HepG2 (cell line): ENCODE results near the gene E2F1. TPM values are rescaled to one million over a fixed set of nuclear protein-coding genes. Genes with fewer than 3 reads are reported as not detected.

ENCODE experiments used
- ATAC-seq: fragments of 200-7000 bp; cut with Tn5 transposase; 3 replicates; pipeline ENCODE4 v1.9.1; 2020; ENCODE audit warnings: mild to moderate bottlenecking, moderate library complexity
- BruUV-seq: library from RNA; stranded (reverse); fragments of 400-500 nt; replicated peaks from 2 replicates; lab custom pipeline; 2021; lab: Mats Ljungman, UMichigan
- CTCF ChIA-PET: fragments of 300-600 bp; formaldehyde crosslinking; extraction: SDS; loops from one replicate; lab custom pipeline; 2021; ENCODE audit warnings: low total read pairs, inconsistent platforms, low intra/inter-chr PET ratio; lab: Yijun Ruan, JAX
- POLR2A ChIA-PET: fragments of 350-600 bp; sonication (Branson Sonifier 250); formaldehyde crosslinking; loops from one replicate; lab custom pipeline; 2020; ENCODE audit warnings: antibody characterized with exemption, inconsistent platforms; lab: Yijun Ruan, JAX
- DNase-seq: peaks from one replicate; pipeline ENCODE4 v3.0.0-alpha.2; 2015; ENCODE audit warnings: low spot score
- FAIRE-seq: peaks from 3 replicates; lab custom pipeline; 2011; peaks lifted over from hg19 to GRCh38; lab: Jason Lieb, UNC
- H2AFZ ChIP-seq: one replicate; pipeline ENCODE4 v1.6.1; 2011; ENCODE audit warnings: low read length, inconsistent platforms
- H3K27ac ChIP-seq: fragments of 300-600 bp; 3 replicates; pipeline ENCODE4 v1.8.0; 2011; ENCODE audit warnings: mixed run types, mild to moderate bottlenecking, mixed read lengths, low read length, inconsistent platforms; ENCODE audit not compliant: insufficient read depth; ENCODE audit errors: extremely low read length
- H3K27me3 ChIP-seq, 2 experiments: fragments of 200-600 bp in 1 of 2; 2 replicates in 1 of 2; 3 replicates in 1 of 2; pipeline versions ENCODE4 v1.6.0 to v1.8.0; 2011; ENCODE audit warnings: low read length in 2 of 2, mild to moderate bottlenecking in 2 of 2, moderate library complexity in 2 of 2, inconsistent platforms in 1 of 2; ENCODE audit not compliant: insufficient read depth in 2 of 2, control insufficient read depth in 1 of 2
- H3K36me3 ChIP-seq, 2 experiments: fragments of 200-600 bp in 1 of 2; replicated peaks in 1 of 2; 2 replicates in 1 of 2; 3 replicates in 1 of 2; pipeline versions ENCODE4 v1.5.1 to v1.8.0; 2011; ENCODE audit warnings: low read length in 2 of 2, inconsistent platforms in 1 of 2; ENCODE audit not compliant: insufficient read depth in 2 of 2, control insufficient read depth in 1 of 2
- H3K4me1 ChIP-seq: 2 replicates; pipeline ENCODE4 v1.5.1; 2012; ENCODE audit warnings: low read length, inconsistent platforms; ENCODE audit not compliant: insufficient read depth
- H3K4me2 ChIP-seq: 2 replicates; pipeline ENCODE4 v1.6.0; 2011; ENCODE audit warnings: low read depth, low read length, inconsistent platforms
- H3K4me3 ChIP-seq, 3 experiments: fragments of 200-600 bp in 1 of 3; sonication (generic), shearing (Covaris generic) in 1 of 3; replicated peaks in 1 of 3; 2 replicates each; pipeline ENCODE4 v1.5.1; 2011 to 2016; ENCODE audit warnings: low read length in 3 of 3, inconsistent platforms in 2 of 3, low read depth in 2 of 3, mild to moderate bottlenecking in 2 of 3, control low read depth in 1 of 3, mixed read lengths in 1 of 3; ENCODE audit not compliant: insufficient read depth in 1 of 3
- H3K79me2 ChIP-seq: one replicate; pipeline ENCODE4 v1.6.1; 2011; ENCODE audit warnings: low read length, inconsistent platforms; ENCODE audit not compliant: insufficient read depth
- H3K9ac ChIP-seq: 2 replicates; pipeline ENCODE4 v1.6.0; 2011; ENCODE audit warnings: mild to moderate bottlenecking, low read depth, low read length, inconsistent platforms; ENCODE audit not compliant: insufficient read depth
- H3K9me3 ChIP-seq: 2 replicates; pipeline ENCODE4 v1.5.1; 2012; ENCODE audit warnings: mild to moderate bottlenecking, low read length
- H4K20me1 ChIP-seq: 2 replicates; pipeline ENCODE4 v1.6.0; 2011; ENCODE audit warnings: inconsistent platforms, mild to moderate bottlenecking, low read length, moderate library complexity; ENCODE audit not compliant: insufficient read depth
- ARHGAP35 ChIP-seq: sonication (generic); formaldehyde crosslinking; IDR thresholded peaks from 2 replicates; pipeline ENCODE4 v1.9.0; 2022; ENCODE audit warnings: mild to moderate bottlenecking, inconsistent platforms, moderate library complexity, missing genetic modification reagents, borderline replicate concordance
- CENPBD1 ChIP-seq: sonication (generic); formaldehyde crosslinking; IDR thresholded peaks from 2 replicates; pipeline ENCODE4 v1.8.0; 2022; ENCODE audit warnings: missing genetic modification reagents, low read depth, mild to moderate bottlenecking, borderline replicate concordance
- IRF2 ChIP-seq: IDR thresholded peaks from 2 replicates; pipeline ENCODE4 v1.6.1; 2018; ENCODE audit warnings: missing genetic modification reagents, missing compliant biosample characterization
- JARID2 ChIP-seq: sonication (generic); formaldehyde crosslinking; IDR thresholded peaks from 2 replicates; pipeline ENCODE4 v1.8.1; 2023; ENCODE audit warnings: missing genetic modification reagents, inconsistent platforms; ENCODE audit not compliant: insufficient replicate concordance
- KAT7 ChIP-seq: IDR thresholded peaks from 2 replicates; pipeline ENCODE4 v1.6.1; 2018; ENCODE audit warnings: borderline replicate concordance, missing compliant biosample characterization
- PRDM4 ChIP-seq: sonication (generic); formaldehyde crosslinking; IDR thresholded peaks from 2 replicates; pipeline ENCODE4 v1.9.0; 2021; ENCODE audit warnings: missing genetic modification reagents, borderline replicate concordance
- REST ChIP-seq, 2 experiments: IDR thresholded peaks; 2 replicates each; pipeline ENCODE4 v1.6.1; 2011 to 2012; ENCODE audit warnings: low read length in 2 of 2, borderline replicate concordance in 1 of 2, low read depth in 1 of 2, mild to moderate bottlenecking in 1 of 2, moderate library complexity in 1 of 2
- SPEN ChIP-seq: sonication (generic); formaldehyde crosslinking; IDR thresholded peaks from 2 replicates; pipeline ENCODE4 v1.5.1; 2020; ENCODE audit warnings: low read depth, mild to moderate bottlenecking, missing genetic modification reagents
- TFDP2 ChIP-seq: sonication (generic); formaldehyde crosslinking; IDR thresholded peaks from 2 replicates; pipeline ENCODE4 v1.4.0; 2020; ENCODE audit warnings: missing genetic modification reagents
- ZNF33A ChIP-seq: sonication (generic); formaldehyde crosslinking; IDR thresholded peaks from 2 replicates; pipeline ENCODE4 v1.5.1; 2020; ENCODE audit warnings: missing genetic modification reagents, mild to moderate bottlenecking, moderate library complexity, borderline replicate concordance
- ZNF543 ChIP-seq: sonication (generic); formaldehyde crosslinking; IDR thresholded peaks from 2 replicates; pipeline ENCODE4 v1.4.0; 2020; ENCODE audit warnings: mild to moderate bottlenecking, missing genetic modification reagents
- ZNF567 ChIP-seq: sonication (generic); formaldehyde crosslinking; IDR thresholded peaks from 2 replicates; pipeline ENCODE4 v1.8.1; 2023; ENCODE audit warnings: mild to moderate bottlenecking, missing genetic modification reagents, borderline replicate concordance
- ZNF749 ChIP-seq: sonication (generic); formaldehyde crosslinking; IDR thresholded peaks from 2 replicates; pipeline ENCODE4 v1.8.0; 2022; ENCODE audit warnings: mild to moderate bottlenecking, missing genetic modification reagents, moderate library complexity, borderline replicate concordance
- WGBS: methylation state at CpG from one replicate; pipeline ENCODE4 v1.1.6; 2017; ENCODE audit warnings: low lambda C conversion rate; 5-methylcytosine and 5-hydroxymethylcytosine counted together
- in situ Hi-C: cut with HindIII; loops from 2 replicates; pipeline ENCODE4 v1.10.0; 2017; ENCODE audit warnings: low pct_unique_long_range_greater_than_20kb; ENCODE audit not compliant: extremely low pct_ligation_motif_present
- intact Hi-C: fragments of 100-400 bp; cut with micrococcal nuclease; formaldehyde crosslinking; loops from one replicate; pipeline ENCODE4 v1.10.0; 2022; ENCODE audit not compliant: unreplicated experiment
- polyA plus RNA-seq, 8 experiments: library from polyadenylated mRNA; depleted of rRNA in 3 of 8; stranded (reverse) in 7 of 8; unstranded in 1 of 8; fragments of >200 nt; fragmentation: Illumina TruSeq in 4 of 8; extraction: Trizol in 4 of 8; gene quantifications; 2 replicates each; pipeline versions ENCODE4 v1.2.1 to v1.2.3, GENCODE V29; 2011 to 2016; ENCODE audit warnings: low read depth in 4 of 8, missing spikeins in 1 of 8, mixed read lengths in 1 of 8; ENCODE audit not compliant: insufficient read depth in 1 of 8
- total RNA-seq, 5 experiments: library from RNA; depleted of rRNA; stranded (reverse); fragments of >200 nt; fragmentation: Illumina TruSeq; extraction: Trizol; gene quantifications; 2 replicates each; pipeline ENCODE4 v1.2.3, GENCODE V29; 2016; ENCODE audit warnings: low read depth in 1 of 5

E2F1 gene
- total and polyA plus RNA-seq, 2 of the 13 experiments (the other 11 are each of a cell fraction or from before 2014, with no cell fraction given): 25.5 to 39.4 TPM

- peak overlapping the region; percentile 12; the same call in 1 of the 2 replicates for H3K9ac ChIP-seq
- H3K36me3 ChIP-seq: no peaks in the 10 kb centered on the region
- peak overlapping the region; percentile 23 for H2AFZ ChIP-seq
- DNase-seq (no peak), ATAC-seq (no peak), FAIRE-seq (no peak)
- peaks cover 75% of the 10 kb centered on the region for H3K4me1 ChIP-seq
- H3K79me2 ChIP-seq: peaks cover 18% of the 10 kb centered on the region
- peak overlapping the region; percentile 47 for H3K4me2 ChIP-seq
- intact Hi-C loops: loop anchor here (2.0 to 5.0 kb wide), 3 partner anchors 15 to 124 kb away; partner anchors contain the start of gene CHMP4B
- ChIA-PET CTCF (no interaction called here), POLR2A (interaction anchor here (0.7 to 1.2 kb wide), 4 partner anchors 14 to 424 kb away, joined by 3 to 4 read pairs (median 3); partner anchors contain the start of gene EIF2S2)
- peak overlapping the region in 1 of 3 experiments; percentile 1; a peak in 1 of 6 replicates for H3K4me3 ChIP-seq
- in situ Hi-C loops: no loop called here
- no peaks in the 10 kb centered on the region for H3K27me3 ChIP-seq
- no TSS peak for BruUV-seq
- 50% methylated on average over 3 of the region's 3 CpGs for WGBS
- no peaks in the 10 kb centered on the region for H3K9me3 ChIP-seq
- H4K20me1 ChIP-seq: no peaks in the 10 kb centered on the region
- H3K27ac ChIP-seq: no peak overlapping the region
- TF ChIP-seq JARID2 (CRISPR knock-in tag) (no peak), ZNF543 (CRISPR knock-in tag) (no peak), ARHGAP35 (CRISPR knock-in tag) (no peak), ZNF567 (CRISPR knock-in tag) (no peak), PRDM4 (CRISPR knock-in tag) (no peak), KAT7 (CRISPR knock-in tag) (no peak), ZNF749 (no peak), SPEN (0 out of 2 replicates have a peak, but pooled peaks have one; percentile 19), IRF2 (CRISPR knock-in tag) (0 out of 2 replicates have a peak, but pooled peaks have one; percentile 5), TFDP2 (CRISPR knock-in tag) (0 out of 2 replicates have a peak, but pooled peaks have one; percentile 15), ZNF33A (no peak), CENPBD1 (CRISPR knock-in tag) (no peak), REST (IDR thresholded peaks at IDR 0.05; ENCODE audit: borderline replicate concordance in 1 of 2, low read depth in 1 of 2, low read length in 2 of 2) (no peak)
These were observed 2.1 kb upstream of the E2F1 start for GRCh38 chr20:33687993-33688937.
